H1 (cell line): Measurements from ENCODE around the gene SYNDIG1. TPM values are rescaled to one million over a fixed set of nuclear protein-coding genes. Genes with fewer than 3 reads are reported as not detected.

Source experiments
- CBX8 ChIP-seq: fragments of 300-800, 300-1000 bp; sonication (generic); IDR thresholded peaks from 2 replicates; pipeline ENCODE4 v1.7.1; 2016; ENCODE audit warnings: low read depth, low read length, borderline replicate concordance
- CHD1 ChIP-seq: IDR thresholded peaks from 2 replicates; pipeline ENCODE4 v1.6.1; 2012; ENCODE audit warnings: low read depth, low read length, improper control_type of control experiment
- SIX5 ChIP-seq: IDR thresholded peaks from 2 replicates; pipeline ENCODE4 v1.6.1; 2011; ENCODE audit warnings: mild to moderate bottlenecking, low read depth, low read length
- SP2 ChIP-seq: IDR thresholded peaks from 2 replicates; pipeline ENCODE4 v1.6.1; 2012; ENCODE audit warnings: mild to moderate bottlenecking, low read length, inconsistent platforms
- polyA plus RNA-seq, 7 experiments: library from polyadenylated mRNA; depleted of rRNA in 3 of 7; stranded (reverse) in 5 of 7; unstranded in 2 of 7; fragments of >200 nt in 5 of 7; fragments of 200-250 nt in 2 of 7; gene quantifications; 1 replicate in 5 of 7; 2 replicates in 1 of 7; 4 replicates in 1 of 7; pipeline versions ENCODE4 v1.2.1 to v1.2.3, GENCODE V29; 2011 to 2013; ENCODE audit warnings: missing spikeins in 2 of 7, mixed read lengths in 2 of 7
- total RNA-seq: library from RNA; stranded (reverse); fragmentation: NEBNext Ultra II Directional; extraction: Animal tissue kit (Norgen Biotek cat#: 25700); gene quantifications from 2 replicates; pipeline ENCODE4 v1.2.1, GENCODE V29; 2021

Gene SYNDIG1
- total and polyA plus RNA-seq, 2 of the 8 experiments (the other 6 are each of a cell fraction or from before 2014, with no cell fraction given), result 6.5 to 7.8 TPM

GRCh38 chr20:24670341-24670872, 201.0 kb downstream of the SYNDIG1 start (continued):
- no peak for TF ChIP-seq SP2
- TF ChIP-seq CHD1, result no peak
- TF ChIP-seq CBX8, result no peak
- no peak for TF ChIP-seq SIX5
